ENCODE results near the gene KCNS1.

The KCNS1 gene

DNA sequence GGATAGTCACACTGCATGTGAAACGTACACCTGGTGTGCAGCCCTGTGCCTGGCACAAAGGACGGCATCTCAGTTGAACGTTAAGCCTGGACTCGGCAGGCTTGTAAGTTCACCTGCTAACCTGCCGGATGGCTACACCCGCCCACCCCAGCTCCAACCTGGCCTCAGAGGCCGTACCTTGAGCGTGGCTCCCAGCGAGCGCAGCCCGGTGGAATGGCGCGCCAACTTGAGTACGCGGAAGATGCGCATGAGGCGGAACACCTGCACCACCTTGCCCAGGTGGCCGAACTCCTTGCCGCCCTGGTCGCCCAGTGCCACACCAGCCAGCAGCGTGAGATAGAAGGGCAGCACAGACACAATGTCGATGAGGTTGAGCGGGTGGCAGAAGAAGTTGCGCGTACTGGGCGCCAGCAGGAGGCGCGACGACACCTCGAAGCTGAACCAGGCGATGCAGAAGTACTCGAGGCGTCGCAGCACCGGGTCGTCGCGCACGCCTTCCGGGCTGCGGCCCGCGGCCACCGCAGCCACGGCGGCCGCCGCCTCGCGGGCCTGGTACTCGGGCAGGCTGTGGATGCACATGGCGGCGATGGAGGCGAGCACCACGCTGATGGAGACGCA lies 3.3 kb downstream of the KCNS1 start:
- no peak overlapping the region for H3K4me3 ChIP-seq (ENCODE audit: low read depth, low read length)
- TF ChIP-seq, protein P1, sequence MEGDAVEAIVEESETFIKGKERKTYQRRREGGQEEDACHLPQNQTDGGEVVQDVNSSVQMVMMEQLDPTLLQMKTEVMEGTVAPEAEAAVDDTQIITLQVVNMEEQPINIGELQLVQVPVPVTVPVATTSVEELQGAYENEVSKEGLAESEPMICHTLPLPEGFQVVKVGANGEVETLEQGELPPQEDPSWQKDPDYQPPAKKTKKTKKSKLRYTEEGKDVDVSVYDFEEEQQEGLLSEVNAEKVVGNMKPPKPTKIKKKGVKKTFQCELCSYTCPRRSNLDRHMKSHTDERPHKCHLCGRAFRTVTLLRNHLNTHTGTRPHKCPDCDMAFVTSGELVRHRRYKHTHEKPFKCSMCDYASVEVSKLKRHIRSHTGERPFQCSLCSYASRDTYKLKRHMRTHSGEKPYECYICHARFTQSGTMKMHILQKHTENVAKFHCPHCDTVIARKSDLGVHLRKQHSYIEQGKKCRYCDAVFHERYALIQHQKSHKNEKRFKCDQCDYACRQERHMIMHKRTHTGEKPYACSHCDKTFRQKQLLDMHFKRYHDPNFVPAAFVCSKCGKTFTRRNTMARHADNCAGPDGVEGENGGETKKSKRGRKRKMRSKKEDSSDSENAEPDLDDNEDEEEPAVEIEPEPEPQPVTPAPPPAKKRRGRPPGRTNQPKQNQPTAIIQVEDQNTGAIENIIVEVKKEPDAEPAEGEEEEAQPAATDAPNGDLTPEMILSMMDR (IDR thresholded peaks at IDR 0.05; ENCODE audit: control insufficient read depth, extremely low read depth, insufficient read depth) = no peak
- no peak for DNase-seq (ENCODE audit: low read depth)

DNA sequence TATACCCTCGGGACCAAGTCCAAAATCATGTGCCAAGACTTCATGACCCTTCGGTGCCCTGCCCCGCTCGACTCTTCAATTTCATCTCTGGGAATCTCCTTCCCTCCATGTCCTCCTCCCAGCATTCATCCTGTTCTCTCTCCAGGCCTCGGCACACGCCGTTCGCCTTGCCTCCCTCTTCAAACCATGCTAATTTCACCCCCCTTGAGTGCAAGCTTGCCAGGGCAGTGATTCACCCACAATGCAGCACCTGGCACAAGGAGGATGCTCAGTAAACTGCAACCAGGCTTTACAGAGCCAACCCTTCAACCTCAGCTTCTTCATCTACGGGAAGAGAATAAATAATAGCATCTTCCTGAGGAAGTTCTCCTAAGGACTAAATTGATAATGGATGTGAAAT lies 4.1 kb downstream of the KCNS1 start:
- no peak overlapping the region for H3K4me3 ChIP-seq (ENCODE audit: low read depth, low read length)
- DNase-seq (ENCODE audit: low read depth) = no peak
- TF ChIP-seq, protein P1 (IDR thresholded peaks at IDR 0.05; ENCODE audit: control insufficient read depth, extremely low read depth, insufficient read depth) = no peak

DNA sequence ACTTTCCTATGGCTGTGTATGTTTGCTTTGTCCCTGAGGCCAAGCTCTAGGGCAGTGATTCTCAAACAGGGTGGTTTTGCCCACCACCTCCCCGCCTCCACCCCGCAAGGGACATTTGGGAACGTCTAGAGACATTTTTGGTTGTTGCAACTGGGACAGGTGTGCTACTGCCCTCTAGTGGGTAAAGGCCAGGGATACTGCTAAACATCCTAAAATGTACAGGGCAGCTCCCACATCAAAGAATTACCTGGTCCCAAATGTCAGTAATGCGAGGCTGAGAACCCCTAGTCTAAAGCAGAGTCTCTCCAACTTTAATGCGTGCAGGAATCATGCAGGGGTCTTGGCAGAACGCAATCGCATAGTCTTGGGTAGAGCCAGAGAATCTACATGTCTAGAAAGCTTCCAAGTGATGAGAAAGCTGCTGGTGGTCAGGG lies 5.1 kb downstream of the KCNS1 start:
- TF ChIP-seq, protein P1 (IDR thresholded peaks at IDR 0.05; ENCODE audit: control insufficient read depth, extremely low read depth, insufficient read depth) = peak; percentile 79
- H3K4me3 ChIP-seq (ENCODE audit: low read depth, low read length) = no peak overlapping the region
- DNase-seq (ENCODE audit: low read depth) = peak; percentile 48

DNA sequence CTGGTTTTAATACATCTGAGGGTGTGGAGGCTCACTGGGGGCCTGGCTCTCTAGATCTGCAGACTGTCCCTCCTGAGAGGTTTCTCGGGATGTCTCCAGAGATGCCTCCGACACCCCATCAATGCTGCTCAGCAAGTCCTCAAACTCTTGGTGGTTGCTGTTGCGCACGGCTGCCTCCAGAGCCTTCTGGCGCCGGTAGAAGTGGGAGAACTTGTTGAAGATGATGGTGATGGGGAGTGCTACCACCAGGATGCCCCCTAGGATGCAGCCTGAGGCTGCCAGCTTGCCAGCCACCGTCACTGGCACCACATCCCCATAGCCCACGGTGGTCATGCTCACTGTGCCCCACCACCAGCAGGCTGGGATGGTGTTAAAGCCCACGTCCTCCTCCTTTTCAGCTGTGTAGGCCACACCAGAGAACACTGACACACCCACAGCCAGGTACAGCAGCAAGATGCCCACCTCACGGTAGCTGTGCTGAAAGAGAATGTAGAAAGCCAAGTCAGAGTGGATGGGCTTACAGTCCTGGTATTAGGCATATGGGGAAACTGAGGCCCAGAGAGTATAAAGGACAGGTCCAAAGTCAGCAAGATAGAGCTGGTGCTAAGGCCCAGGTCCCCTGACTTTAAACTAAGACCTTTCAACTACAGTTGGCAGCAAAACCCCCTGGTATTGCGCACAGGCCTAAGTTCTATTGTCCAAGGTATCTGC lies 5.9 kb downstream of the KCNS1 start:
- DNase-seq (ENCODE audit: low read depth) = no peak
- TF ChIP-seq, protein P1 (IDR thresholded peaks at IDR 0.05; ENCODE audit: control insufficient read depth, extremely low read depth, insufficient read depth) = no peak

DNA sequence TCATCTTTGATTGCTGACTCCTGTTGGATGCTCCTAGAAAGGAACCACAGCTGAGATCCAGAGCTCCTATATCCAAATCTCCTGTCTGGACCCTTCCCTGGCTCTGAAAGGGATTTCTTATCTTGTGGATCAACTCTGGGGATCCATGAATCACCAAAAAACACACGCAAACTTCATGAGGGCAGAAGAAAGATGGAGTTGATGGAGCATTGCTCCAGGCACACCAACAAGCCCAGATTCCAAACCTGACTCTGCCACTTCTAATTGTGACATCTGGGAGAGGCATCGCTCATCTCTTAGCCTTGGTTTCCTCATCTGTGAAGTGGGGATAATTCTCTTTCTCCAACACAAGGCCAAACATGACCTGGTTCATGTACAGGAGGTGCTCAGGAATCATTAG lies 6.7 kb downstream of the KCNS1 start:
- H3K4me3 ChIP-seq (ENCODE audit: low read depth, low read length) = no peak overlapping the region
- TF ChIP-seq, protein P1 (IDR thresholded peaks at IDR 0.05; ENCODE audit: control insufficient read depth, extremely low read depth, insufficient read depth) = no peak
- DNase-seq (ENCODE audit: low read depth) = no peak

More for the DNA sequence above, 5.9 kb downstream of the KCNS1 start:
- no peak overlapping the region for H3K4me3 ChIP-seq (ENCODE audit: low read depth, low read length)

DNA sequence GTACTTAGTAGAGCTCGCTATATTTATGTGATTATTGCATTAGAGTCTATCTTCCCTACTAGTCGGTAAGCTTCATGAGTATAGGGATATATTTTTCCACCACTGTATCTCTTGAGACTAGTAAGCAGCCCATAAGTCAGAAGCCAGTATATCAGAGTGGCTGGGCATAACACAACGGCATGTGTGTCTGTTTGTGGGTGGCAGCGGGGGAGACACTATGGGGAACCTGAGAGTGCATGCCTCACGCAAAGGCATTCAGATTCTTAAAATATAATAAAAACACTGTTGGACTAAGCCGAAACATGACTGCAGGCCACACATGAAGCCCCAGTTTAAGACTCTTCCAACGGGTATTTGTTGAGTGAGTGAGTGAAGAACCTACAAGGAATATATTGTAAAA lies 8.0 kb downstream of the KCNS1 start:
- no peak for DNase-seq (ENCODE audit: low read depth)
- TF ChIP-seq, protein P1 (IDR thresholded peaks at IDR 0.05; ENCODE audit: control insufficient read depth, extremely low read depth, insufficient read depth) = no peak

More for the DNA sequence above, 8.0 kb downstream of the KCNS1 start:
- H3K4me3 ChIP-seq (ENCODE audit: low read depth, low read length) = no peak overlapping the region

Data from LNCaP clone FGC (cell line).